Mesenchymal stem cell (in vitro differentiated cells and primary cell): ENCODE data around the gene DENND1B.

Source experiments
- DNase-seq: peaks from one replicate; pipeline ENCODE4 v3.0.0-alpha.2; 2013
- H2AFZ ChIP-seq: one replicate; pipeline ENCODE4 v1.6.1; 2013; ENCODE audit warnings: low read depth, mild to moderate bottlenecking, control low read depth, inconsistent platforms, low read length, moderate library complexity
- H2AK5ac ChIP-seq: 2 replicates; pipeline ENCODE4 v1.6.1; 2013; ENCODE audit warnings: low read length, moderate library complexity, mild to moderate bottlenecking, inconsistent platforms; ENCODE audit not compliant: severe bottlenecking
- H2BK120ac ChIP-seq: one replicate; pipeline ENCODE4 v1.6.1; 2013; ENCODE audit warnings: low read depth, mild to moderate bottlenecking, inconsistent platforms, low read length, moderate library complexity
- H2BK12ac ChIP-seq, 2 experiments: one replicate each; pipeline ENCODE4 v1.6.1; 2013; ENCODE audit warnings: inconsistent platforms in 2 of 2, low read length in 2 of 2, mild to moderate bottlenecking in 2 of 2, moderate library complexity in 2 of 2, control low read depth in 1 of 2
- H2BK15ac ChIP-seq: one replicate; pipeline ENCODE4 v1.6.1; 2013; ENCODE audit warnings: mild to moderate bottlenecking, low read depth, inconsistent platforms; ENCODE audit not compliant: poor library complexity, severe bottlenecking
- H2BK5ac ChIP-seq: 2 replicates; pipeline ENCODE4 v1.6.1; 2013; ENCODE audit warnings: low read depth, mild to moderate bottlenecking, low read length, control low read depth, inconsistent platforms; ENCODE audit not compliant: poor library complexity, severe bottlenecking
- H3K14ac ChIP-seq, 2 experiments: one replicate each; pipeline ENCODE4 v1.6.1; 2013; ENCODE audit warnings: inconsistent platforms in 2 of 2, low read length in 2 of 2, control low read depth in 1 of 2, mild to moderate bottlenecking in 1 of 2, moderate library complexity in 1 of 2
- H3K18ac ChIP-seq, 2 experiments: one replicate each; pipeline ENCODE4 v1.6.1; 2013; ENCODE audit warnings: inconsistent platforms in 2 of 2, low read length in 2 of 2, control low read depth in 1 of 2, low read depth in 1 of 2, mild to moderate bottlenecking in 1 of 2
- H3K23ac ChIP-seq, 2 experiments: one replicate each; pipeline ENCODE4 v1.6.1; 2013; ENCODE audit warnings: inconsistent platforms in 2 of 2, low read length in 2 of 2, mild to moderate bottlenecking in 2 of 2, moderate library complexity in 2 of 2, control low read depth in 1 of 2
- H3K27ac ChIP-seq: 2 replicates; pipeline ENCODE4 v1.5.1; 2013; ENCODE audit warnings: mild to moderate bottlenecking, moderate library complexity, low read length, control low read depth, inconsistent platforms; ENCODE audit not compliant: poor library complexity, severe bottlenecking
- H3K27me3 ChIP-seq, 2 experiments: 2 replicates each; pipeline versions ENCODE4 v1.6.1 to v1.7.0; 2013; ENCODE audit warnings: low read length in 2 of 2, mild to moderate bottlenecking in 2 of 2, moderate library complexity in 2 of 2, control low read depth in 1 of 2, inconsistent platforms in 1 of 2; ENCODE audit not compliant: control insufficient read depth in 1 of 2, insufficient read depth in 1 of 2
- H3K36me3 ChIP-seq, 2 experiments: 2 replicates each; pipeline versions ENCODE4 v1.6.1 to v1.7.0; 2013; ENCODE audit warnings: low read length in 2 of 2, control low read depth in 1 of 2, inconsistent platforms in 1 of 2, low read depth in 1 of 2, mild to moderate bottlenecking in 1 of 2; ENCODE audit not compliant: insufficient read depth in 2 of 2, control insufficient read depth in 1 of 2
- H3K4ac ChIP-seq, 2 experiments: one replicate each; pipeline ENCODE4 v1.6.1; 2013; ENCODE audit warnings: inconsistent platforms in 2 of 2, low read length in 2 of 2, mild to moderate bottlenecking in 2 of 2, moderate library complexity in 2 of 2, control low read depth in 1 of 2, low read depth in 1 of 2
- H3K4me1 ChIP-seq: 2 replicates; pipeline ENCODE4 v1.6.1; 2013; ENCODE audit warnings: low read depth, low read length, control low read depth; ENCODE audit not compliant: control insufficient read depth, insufficient read depth
- H3K4me2 ChIP-seq: 2 replicates; pipeline ENCODE4 v1.6.1; 2013; ENCODE audit warnings: low read length, mild to moderate bottlenecking, inconsistent platforms; ENCODE audit not compliant: poor library complexity, severe bottlenecking
- H3K4me3 ChIP-seq, 2 experiments: 2 replicates each; pipeline versions ENCODE4 v1.5.1 to v1.7.0; 2013; ENCODE audit warnings: low read length in 2 of 2, mild to moderate bottlenecking in 2 of 2, control low read depth in 1 of 2, low read depth in 1 of 2; ENCODE audit not compliant: insufficient read depth in 1 of 2
- H3K79me1 ChIP-seq: replicated peaks from 2 replicates; pipeline ENCODE4 v1.6.1; 2013; ENCODE audit warnings: mild to moderate bottlenecking, control low read depth, low read length, inconsistent platforms; ENCODE audit not compliant: poor library complexity, severe bottlenecking
- H3K9ac ChIP-seq: 2 replicates; pipeline ENCODE4 v1.7.0; 2013; ENCODE audit warnings: mild to moderate bottlenecking, low read length, moderate library complexity
- H3K9me3 ChIP-seq: 2 replicates; pipeline ENCODE4 v1.7.0; 2013; ENCODE audit warnings: mild to moderate bottlenecking, low read length; ENCODE audit not compliant: control insufficient read depth
- H4K8ac ChIP-seq: one replicate; pipeline ENCODE4 v1.6.1; 2013; ENCODE audit warnings: inconsistent platforms, mild to moderate bottlenecking, low read length, moderate library complexity
- H4K91ac ChIP-seq: one replicate; pipeline ENCODE4 v1.6.1; 2013; ENCODE audit warnings: mild to moderate bottlenecking, low read length, inconsistent platforms
- WGBS: methylation state at CpG from one replicate; pipeline ENCODE4 v1.1.7; 2013; ENCODE audit warnings: mixed read lengths; 5-methylcytosine and 5-hydroxymethylcytosine counted together

Gene DENND1B

GRCh38 chr1:197481101-197481500 lies 294.2 kb downstream of the DENND1B start:
- Histone ChIP-seq H3K4me2 (no peak overlapping the region), H3K9ac (no peak overlapping the region), H4K8ac (no peak overlapping the region), H3K27ac (no peak overlapping the region), H3K14ac (peak overlapping the region in 1 of 2 experiments; percentile 22), H3K36me3 (no peaks in the 10 kb centered on the region), H3K79me1 (no peaks in the 10 kb centered on the region), H3K27me3 (no peaks in the 10 kb centered on the region), H2BK120ac (no peak overlapping the region), H3K18ac (peak overlapping the region in 1 of 2 experiments; percentile 49), H2BK12ac (no peak overlapping the region), H4K91ac (no peak overlapping the region), H3K9me3 (no peaks in the 10 kb centered on the region), H3K4me3 (no peak overlapping the region), H2BK15ac (no peak overlapping the region), H2AFZ (no peak overlapping the region), H2AK5ac (no peak overlapping the region), H3K4ac (no peak overlapping the region), H2BK5ac (no peak overlapping the region), H3K4me1 (no peaks in the 10 kb centered on the region), H3K23ac (no peak overlapping the region)
- 23% methylated on average over 3 of the region's 4 CpGs for WGBS
- DNase-seq: peak; percentile 25

GRCh38 chr1:197480446-197480845 lies 294.8 kb downstream of the DENND1B start:
- no peak overlapping the region for H3K23ac ChIP-seq
- H3K18ac ChIP-seq: no peak overlapping the region
- H2AFZ ChIP-seq: no peak overlapping the region
- H4K8ac ChIP-seq: no peak overlapping the region
- no peaks in the 10 kb centered on the region for H3K9me3 ChIP-seq
- H3K4me3 ChIP-seq: no peak overlapping the region
- H4K91ac ChIP-seq: no peak overlapping the region
- H2BK12ac ChIP-seq: no peak overlapping the region
- no peak overlapping the region for H2AK5ac ChIP-seq
- no peak overlapping the region for H3K14ac ChIP-seq
- H3K27ac ChIP-seq: no peak overlapping the region
- no peaks in the 10 kb centered on the region for H3K79me1 ChIP-seq
- H2BK15ac ChIP-seq: no peak overlapping the region
- no peaks in the 10 kb centered on the region for H3K27me3 ChIP-seq
- no peak overlapping the region for H3K4me2 ChIP-seq
- H3K9ac ChIP-seq: no peak overlapping the region
- H3K4me1 ChIP-seq: no peaks in the 10 kb centered on the region
- H3K36me3 ChIP-seq: no peaks in the 10 kb centered on the region
- 100% methylated on average over 1 of the region's 6 CpGs for WGBS
- H3K4ac ChIP-seq: no peak overlapping the region
- DNase-seq: no peak
- no peak overlapping the region for H2BK5ac ChIP-seq
- no peak overlapping the region for H2BK120ac ChIP-seq

GRCh38 chr1:197472141-197472540 lies 303.1 kb downstream of the DENND1B start:
- WGBS: 82% methylated on average over 1 of the region's 3 CpGs
- Histone ChIP-seq H2BK15ac (no peak overlapping the region), H2BK12ac (no peak overlapping the region), H2BK5ac (no peak overlapping the region), H3K36me3 (no peaks in the 10 kb centered on the region), H3K9me3 (no peaks in the 10 kb centered on the region), H4K91ac (no peak overlapping the region), H3K18ac (no peak overlapping the region), H3K4ac (no peak overlapping the region), H3K4me3 (no peak overlapping the region), H3K9ac (no peak overlapping the region), H2AFZ (no peak overlapping the region), H3K27me3 (no peaks in the 10 kb centered on the region), H4K8ac (no peak overlapping the region), H3K27ac (no peak overlapping the region), H2BK120ac (no peak overlapping the region), H3K4me1 (no peaks in the 10 kb centered on the region), H3K23ac (no peak overlapping the region), H2AK5ac (no peak overlapping the region), H3K79me1 (no peaks in the 10 kb centered on the region), H3K14ac (no peak overlapping the region), H3K4me2 (no peak overlapping the region)
- DNase-seq: no peak

DNA sequence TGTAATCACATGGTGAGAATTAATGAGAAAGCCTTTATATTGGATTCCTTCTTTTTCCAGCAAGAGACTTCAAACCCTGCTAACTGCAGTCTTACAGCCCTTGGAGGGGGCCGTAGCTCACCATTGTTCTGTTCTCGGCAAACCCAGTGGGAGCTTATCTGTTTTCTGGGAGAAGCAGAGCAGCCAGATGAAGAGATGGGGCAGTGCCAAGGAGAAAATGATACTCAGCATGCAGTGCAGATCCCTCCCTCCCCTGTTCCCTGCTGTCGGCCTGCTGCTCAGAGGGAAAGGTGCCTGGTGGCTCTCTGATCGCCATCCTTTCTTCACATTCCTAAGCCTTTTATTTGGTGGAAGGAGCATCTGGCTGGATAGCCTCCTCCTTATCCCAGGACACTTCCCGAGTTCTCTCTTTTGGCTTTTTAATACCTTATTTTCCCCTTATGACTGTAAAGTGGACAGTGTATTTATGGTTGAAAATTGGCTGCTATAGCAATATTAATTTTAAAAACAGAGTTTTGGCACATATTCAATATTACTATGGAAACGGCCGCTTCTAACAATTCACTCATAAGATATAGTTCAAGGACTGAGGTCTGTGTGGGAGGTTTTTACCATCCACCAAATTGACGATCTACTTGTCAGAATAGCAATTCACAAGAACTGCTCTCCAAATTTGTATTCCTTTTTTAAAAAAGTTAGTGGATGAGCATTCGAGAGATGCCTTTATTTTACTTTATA lies 303.9 kb downstream of the DENND1B start:
- Histone ChIP-seq H2BK120ac (no peak overlapping the region), H3K4ac (no peak overlapping the region), H3K4me1 (no peaks in the 10 kb centered on the region), H2BK12ac (peak overlapping the region in 1 of 2 experiments; percentile 18), H3K4me2 (no peak overlapping the region), H3K27ac (no peak overlapping the region), H3K9ac (peak overlapping the region; percentile 4), H2BK5ac (no peak overlapping the region), H3K79me1 (no peaks in the 10 kb centered on the region), H2BK15ac (no peak overlapping the region), H3K4me3 (peak overlapping the region in 1 of 2 experiments; percentile 38), H3K18ac (peak overlapping the region in 1 of 2 experiments; percentile 66), H2AFZ (no peak overlapping the region), H3K9me3 (no peaks in the 10 kb centered on the region), H4K91ac (no peak overlapping the region), H4K8ac (no peak overlapping the region), H3K14ac (no peak overlapping the region), H3K27me3 (no peaks in the 10 kb centered on the region), H2AK5ac (no peak overlapping the region), H3K36me3 (no peaks in the 10 kb centered on the region), H3K23ac (no peak overlapping the region)
- 48% methylated on average over 3 of the region's 9 CpGs for WGBS
- no peak for DNase-seq
